Adrenal gland (tissue), 12 donors: ENCODE measurements around the gene USP11. TPM values are rescaled to one million over a fixed set of nuclear protein-coding genes. Genes with fewer than 3 reads are reported as not detected.
A peak's percentile ranks its signal among the peaks of the same experiment; 100 is the strongest.

ENCODE experiments used
- DNase-seq, 7 donors: peaks; one replicate each; pipeline ENCODE4 v3.0.0-alpha.2; 2019 to 2020
- H3K27ac ChIP-seq, 5 donors: fragments of 200-600 bp; sonication (generic) in 4 of 5; 1 replicate in 3 of 5; 2 replicates in 2 of 5; pipeline versions ENCODE4 v1.5.1 to v1.8.0; 2016 to 2020; ENCODE audit warnings: mild to moderate bottlenecking in 1 of 5
- H3K27me3 ChIP-seq: fragments of 200-600 bp; 2 replicates; pipeline ENCODE4 v1.8.0; 2021
- H3K36me3 ChIP-seq, 2 donors: fragments of 200-600 bp; replicated peaks in 1 of 2; 1 replicate in 1 of 2; 2 replicates in 1 of 2; pipeline versions ENCODE4 v1.5.1 to v1.8.0; 2018 to 2022
- H3K4me1 ChIP-seq, 2 donors: fragments of 200-600 bp; replicated peaks in 1 of 2; 1 replicate in 1 of 2; 2 replicates in 1 of 2; pipeline versions ENCODE4 v1.5.1 to v1.8.0; 2018 to 2021
- H3K4me3 ChIP-seq, 4 donors: fragments of 200-600 bp; sonication (generic) in 3 of 4; one replicate each; pipeline ENCODE4 v1.5.1; 2016 to 2018
- H3K9me3 ChIP-seq, 3 donors: fragments of 200-600 bp; sonication (generic) in 1 of 3; replicated peaks in 1 of 3; 1 replicate in 2 of 3; 2 replicates in 1 of 3; pipeline versions ENCODE4 v1.5.1 to v1.8.0; 2016 to 2021
- POLR2A ChIP-seq, 2 donors: fragments of 450-650 bp; IDR thresholded peaks; one replicate each; pipeline ENCODE4 v1.6.1; 2017; ENCODE audit warnings: antibody characterized with exemption in 2 of 2, mild to moderate bottlenecking in 2 of 2, moderate library complexity in 1 of 2
- WGBS, 4 donors: extraction: QIAGEN DNeasy Blood & Tissue Kit in 2 of 4; methylation state at CpG; one replicate each; pipeline versions ENCODE4 v1.1.5 to v1.1.7; 2013 to 2017; 5-methylcytosine and 5-hydroxymethylcytosine counted together
- intact Hi-C, 2 donors: fragments of 100-400 bp; cut with DNase I; formaldehyde crosslinking; loops; one replicate each; pipeline versions ENCODE4 v1.14.1 to v1.15.0; 2022 to 2023
- polyA plus RNA-seq, 3 donors: library from polyadenylated mRNA; stranded (reverse); fragments of 200-250 nt in 2 of 3; fragments of 350-450 nt in 1 of 3; fragmentation: Illumina TruSeq in 1 of 3; extraction: RNeasy Lipid Tissue Mini Kit (QIAGEN cat#74804) in 1 of 3; gene quantifications; one replicate each; pipeline ENCODE4 v1.2.3, GENCODE V29; 2013 to 2014
- total RNA-seq, 9 donors: library from RNA; depleted of rRNA in 4 of 9; stranded (reverse); fragments of >200 nt in 4 of 9; fragments of 120-200 nt in 1 of 9; fragmentation: NEBNext Ultra II Directional in 1 of 9; extraction: Animal tissue kit (Norgen Biotek cat#: 25700) in 1 of 9; gene quantifications; one replicate each; pipeline versions ENCODE4 v1.1.0 to v1.2.4, GENCODE V29; 2013 to 2023
- TF ChIP-seq, protein P1 (sequence below), 6 experiments: fragments of 450-650 bp in 4 of 6; fragments of 200-600 bp in 2 of 6; sonication (generic) in 1 of 6; IDR thresholded peaks; 1 replicate in 5 of 6; 2 replicates in 1 of 6; pipeline versions ENCODE4 v1.5.1 to v1.8.0; 2016 to 2021; ENCODE audit warnings: antibody characterized with exemption in 6 of 6, mild to moderate bottlenecking in 2 of 6, moderate library complexity in 1 of 6
- donor health status: healthy with polysubstance abuse.
- donor health status: Bipolar disorder and iron deficiency.
- donor health status: DM: yes; HTN: yes; CAD: no.
- donor health status: DM: no; HTN: no; CAD: no.
- donor health status: DM: no; HTN: no; CAD: no.
- donor health status: DM: yes; HTN: yes; CAD: no.

Gene USP11
- total and polyA plus RNA-seq, 12 donors, result 27.4 to 63.0 (median 52.1) TPM

DNA sequence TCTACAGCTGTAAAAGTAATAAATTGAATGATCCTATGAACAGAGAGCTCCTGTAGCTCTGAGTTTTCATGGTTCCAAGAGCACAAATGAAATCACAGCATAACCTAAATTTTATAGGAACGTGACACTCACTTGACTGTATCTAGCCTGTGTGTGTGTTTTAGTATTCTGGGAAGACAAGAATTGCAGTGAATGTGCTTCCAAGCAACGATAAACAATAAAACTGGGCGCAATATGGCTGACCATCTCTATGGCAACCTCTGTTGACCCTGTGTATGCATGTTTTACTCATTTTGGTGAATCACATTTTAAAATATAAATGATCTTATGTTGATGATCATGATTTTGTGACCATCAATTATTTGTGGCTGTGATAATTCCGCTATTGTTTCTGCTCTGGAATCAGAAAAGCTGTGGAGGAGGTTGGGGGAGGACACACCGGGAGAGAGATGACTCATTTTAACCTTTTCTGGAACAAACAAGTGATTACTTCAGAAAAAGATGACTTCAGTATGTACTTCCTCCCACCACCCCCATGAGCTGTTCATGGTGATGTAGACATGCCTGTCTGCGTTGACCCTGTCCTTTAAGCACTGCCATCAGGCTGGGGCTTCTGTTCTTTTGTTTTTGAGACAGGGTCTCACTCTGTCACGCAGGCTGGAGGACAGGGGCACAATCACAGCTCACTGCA, 31.8 kb downstream of the USP11 start:
- 43 to 59% (median 58%) methylated on average over 7 of the region's 7 CpGs for WGBS, 4 donors
- H3K9me3 ChIP-seq, result no peaks in the 10 kb centered on the region
- intact Hi-C loops, result no loop called here
- no peak for TF ChIP-seq POLR2A (IDR thresholded peaks at IDR 0.05)
- TF ChIP-seq, protein P1, sequence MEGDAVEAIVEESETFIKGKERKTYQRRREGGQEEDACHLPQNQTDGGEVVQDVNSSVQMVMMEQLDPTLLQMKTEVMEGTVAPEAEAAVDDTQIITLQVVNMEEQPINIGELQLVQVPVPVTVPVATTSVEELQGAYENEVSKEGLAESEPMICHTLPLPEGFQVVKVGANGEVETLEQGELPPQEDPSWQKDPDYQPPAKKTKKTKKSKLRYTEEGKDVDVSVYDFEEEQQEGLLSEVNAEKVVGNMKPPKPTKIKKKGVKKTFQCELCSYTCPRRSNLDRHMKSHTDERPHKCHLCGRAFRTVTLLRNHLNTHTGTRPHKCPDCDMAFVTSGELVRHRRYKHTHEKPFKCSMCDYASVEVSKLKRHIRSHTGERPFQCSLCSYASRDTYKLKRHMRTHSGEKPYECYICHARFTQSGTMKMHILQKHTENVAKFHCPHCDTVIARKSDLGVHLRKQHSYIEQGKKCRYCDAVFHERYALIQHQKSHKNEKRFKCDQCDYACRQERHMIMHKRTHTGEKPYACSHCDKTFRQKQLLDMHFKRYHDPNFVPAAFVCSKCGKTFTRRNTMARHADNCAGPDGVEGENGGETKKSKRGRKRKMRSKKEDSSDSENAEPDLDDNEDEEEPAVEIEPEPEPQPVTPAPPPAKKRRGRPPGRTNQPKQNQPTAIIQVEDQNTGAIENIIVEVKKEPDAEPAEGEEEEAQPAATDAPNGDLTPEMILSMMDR (IDR thresholded peaks at IDR 0.05), result no peak
- DNase-seq, result peak in 2 of 7 donors; percentile 28
- H3K27ac ChIP-seq, result no peak overlapping the region
- H3K36me3 ChIP-seq, result no peaks in the 10 kb centered on the region
- H3K4me1 ChIP-seq, result no peaks in the 10 kb centered on the region
- H3K27me3 ChIP-seq, result peaks cover 13% of the 10 kb centered on the region
- no peak overlapping the region for H3K4me3 ChIP-seq

DNA sequence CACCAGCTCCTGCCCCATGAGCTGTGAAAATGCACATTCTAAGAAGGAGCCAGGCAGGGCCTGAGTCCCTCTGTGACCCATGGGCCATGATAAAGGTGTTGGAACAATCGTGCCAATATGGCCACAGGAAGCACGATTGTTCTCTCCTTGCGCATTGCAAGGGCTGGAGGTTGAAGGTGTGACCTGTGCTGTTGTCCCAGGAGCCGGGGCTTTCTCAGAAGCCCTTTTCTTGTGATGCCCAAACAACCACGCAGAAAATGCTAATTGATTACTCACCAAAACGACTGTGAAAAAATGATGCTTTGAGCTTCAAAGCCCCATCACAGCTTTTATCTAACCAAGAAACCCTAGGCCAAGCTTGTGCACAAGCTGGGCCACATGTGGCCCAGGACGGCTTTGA, 33.8 kb downstream of the USP11 start:
- no peak overlapping the region for H3K4me3 ChIP-seq
- WGBS, 4 donors, result 75 to 84% (median 82%) methylated on average over 3 to 7 of the region's 7 CpGs
- H3K36me3 ChIP-seq, result no peaks in the 10 kb centered on the region
- H3K27me3 ChIP-seq, result peaks cover 10% of the 10 kb centered on the region
- intact Hi-C loops, result no loop called here
- DNase-seq, result no peak
- no peaks in the 10 kb centered on the region for H3K4me1 ChIP-seq
- no peaks in the 10 kb centered on the region for H3K9me3 ChIP-seq
- no peak overlapping the region for H3K27ac ChIP-seq
- TF ChIP-seq, protein P1 (IDR thresholded peaks at IDR 0.05), result no peak
- no peak for TF ChIP-seq POLR2A (IDR thresholded peaks at IDR 0.05)

- WGBS, 4 donors, result 47 to 57% (median 52%) methylated on average over 1 to 2 of the region's 2 CpGs
- H3K27me3 ChIP-seq, result peaks cover 4% of the 10 kb centered on the region
- peak in 1 of 7 donors; percentile 2 for DNase-seq
- H3K4me3 ChIP-seq, result no peak overlapping the region
- TF ChIP-seq, protein P1 (IDR thresholded peaks at IDR 0.05), result no peak
- TF ChIP-seq POLR2A (IDR thresholded peaks at IDR 0.05), result no peak
- intact Hi-C loops, result no loop called here
- H3K9me3 ChIP-seq, result no peaks in the 10 kb centered on the region
- H3K36me3 ChIP-seq, result no peaks in the 10 kb centered on the region
- no peak overlapping the region for H3K27ac ChIP-seq
- no peaks in the 10 kb centered on the region for H3K4me1 ChIP-seq
These were observed 39.2 kb downstream of the USP11 start for GRCh38 chrX:47272013-47272408.

DNA sequence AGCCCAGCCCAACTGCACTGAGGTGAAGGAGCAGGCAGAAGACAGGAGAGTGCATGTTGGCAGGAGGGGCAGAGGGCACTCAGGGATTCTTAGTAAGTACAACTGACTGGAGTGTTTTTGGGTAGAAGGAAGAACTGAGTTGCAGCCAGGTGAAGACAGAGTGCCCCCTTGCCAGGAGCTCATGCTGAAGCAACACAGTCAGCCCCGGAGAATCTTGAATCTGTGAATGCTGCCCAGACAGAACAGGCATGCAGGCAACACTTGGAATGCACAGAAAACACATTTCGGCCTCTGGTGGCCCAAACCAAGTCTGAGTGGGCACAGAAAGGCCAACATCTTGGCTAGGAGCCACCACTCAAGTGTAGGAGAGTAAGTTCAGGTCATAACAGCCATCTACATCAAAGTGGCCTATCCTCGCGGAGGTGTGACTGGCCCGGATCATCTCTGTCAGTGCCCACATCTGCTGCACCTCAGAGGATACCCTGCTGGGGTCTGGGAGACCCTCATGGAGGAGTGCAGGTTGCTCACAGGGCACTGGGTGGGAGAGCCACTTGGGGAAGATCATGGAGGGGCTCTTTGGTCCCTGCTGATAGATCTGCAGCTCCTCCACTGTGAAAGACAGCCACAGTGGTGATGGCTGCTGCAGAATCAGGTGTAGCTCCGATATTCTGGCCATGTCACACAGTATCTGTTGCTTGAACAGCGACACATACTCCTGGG, 40.4 kb downstream of the USP11 start:
- Histone ChIP-seq H3K27ac (no peak overlapping the region), H3K4me1 (no peaks in the 10 kb centered on the region), H3K36me3 (no peaks in the 10 kb centered on the region), H3K4me3 (no peak overlapping the region), H3K27me3 (peaks cover 5% of the 10 kb centered on the region), H3K9me3 (no peaks in the 10 kb centered on the region)
- TF ChIP-seq POLR2A (IDR thresholded peaks at IDR 0.05), result no peak
- TF ChIP-seq, protein P1 (IDR thresholded peaks at IDR 0.05), result no peak
- intact Hi-C loops, result no loop called here
- 71 to 94% (median 86%) methylated on average over 2 to 7 of the region's 7 CpGs for WGBS, 4 donors
- DNase-seq, result no peak
